ENCODE data around the gene PHF12. TPM values are rescaled to one million over a fixed set of nuclear protein-coding genes. Genes with fewer than 3 reads are reported as not detected.

The PHF12 gene
- total and polyA plus RNA-seq, 2 of the 13 experiments (the other 11 are each of a cell fraction or from before 2014, with no cell fraction given): 9.8 to 17.1 TPM

DNA sequence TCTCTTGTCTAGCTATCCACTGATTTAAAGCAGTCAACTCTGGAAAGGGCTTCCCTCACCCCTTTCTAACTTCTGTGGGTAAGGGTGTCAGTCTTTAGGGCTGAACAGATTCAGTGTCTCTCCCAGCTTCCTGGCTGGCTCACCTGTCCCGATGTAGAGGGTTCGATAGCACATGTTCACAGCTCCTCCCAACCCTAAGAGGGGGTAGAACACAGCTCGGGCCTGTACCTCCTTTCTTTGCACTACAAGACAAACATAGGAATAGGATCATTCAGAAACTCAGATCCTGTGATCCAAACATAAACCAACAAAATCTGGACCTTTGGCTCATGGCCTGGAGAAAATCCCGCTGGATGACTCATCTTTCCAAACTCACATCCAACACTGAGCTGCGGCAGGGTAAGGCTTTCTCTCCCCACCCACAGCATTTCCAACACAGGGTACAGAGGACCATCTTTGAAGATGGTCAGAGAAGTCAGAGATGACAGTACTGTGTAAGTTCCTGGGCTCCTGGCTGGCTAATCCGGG lies 42.6 kb downstream of the PHF12 start (continued):
- TF ChIP-seq, protein P1, sequence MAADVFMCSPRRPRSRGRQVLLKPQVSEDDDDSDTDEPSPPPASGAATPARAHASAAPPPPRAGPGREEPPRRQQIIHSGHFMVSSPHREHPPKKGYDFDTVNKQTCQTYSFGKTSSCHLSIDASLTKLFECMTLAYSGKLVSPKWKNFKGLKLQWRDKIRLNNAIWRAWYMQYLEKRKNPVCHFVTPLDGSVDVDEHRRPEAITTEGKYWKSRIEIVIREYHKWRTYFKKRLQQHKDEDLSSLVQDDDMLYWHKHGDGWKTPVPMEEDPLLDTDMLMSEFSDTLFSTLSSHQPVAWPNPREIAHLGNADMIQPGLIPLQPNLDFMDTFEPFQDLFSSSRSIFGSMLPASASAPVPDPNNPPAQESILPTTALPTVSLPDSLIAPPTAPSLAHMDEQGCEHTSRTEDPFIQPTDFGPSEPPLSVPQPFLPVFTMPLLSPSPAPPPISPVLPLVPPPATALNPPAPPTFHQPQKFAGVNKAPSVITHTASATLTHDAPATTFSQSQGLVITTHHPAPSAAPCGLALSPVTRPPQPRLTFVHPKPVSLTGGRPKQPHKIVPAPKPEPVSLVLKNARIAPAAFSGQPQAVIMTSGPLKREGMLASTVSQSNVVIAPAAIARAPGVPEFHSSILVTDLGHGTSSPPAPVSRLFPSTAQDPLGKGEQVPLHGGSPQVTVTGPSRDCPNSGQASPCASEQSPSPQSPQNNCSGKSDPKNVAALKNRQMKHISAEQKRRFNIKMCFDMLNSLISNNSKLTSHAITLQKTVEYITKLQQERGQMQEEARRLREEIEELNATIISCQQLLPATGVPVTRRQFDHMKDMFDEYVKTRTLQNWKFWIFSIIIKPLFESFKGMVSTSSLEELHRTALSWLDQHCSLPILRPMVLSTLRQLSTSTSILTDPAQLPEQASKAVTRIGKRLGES (CRISPR knock-in tag; IDR thresholded peaks at IDR 0.05; ENCODE audit: borderline replicate concordance): no peak
- TF ChIP-seq, protein P2, sequence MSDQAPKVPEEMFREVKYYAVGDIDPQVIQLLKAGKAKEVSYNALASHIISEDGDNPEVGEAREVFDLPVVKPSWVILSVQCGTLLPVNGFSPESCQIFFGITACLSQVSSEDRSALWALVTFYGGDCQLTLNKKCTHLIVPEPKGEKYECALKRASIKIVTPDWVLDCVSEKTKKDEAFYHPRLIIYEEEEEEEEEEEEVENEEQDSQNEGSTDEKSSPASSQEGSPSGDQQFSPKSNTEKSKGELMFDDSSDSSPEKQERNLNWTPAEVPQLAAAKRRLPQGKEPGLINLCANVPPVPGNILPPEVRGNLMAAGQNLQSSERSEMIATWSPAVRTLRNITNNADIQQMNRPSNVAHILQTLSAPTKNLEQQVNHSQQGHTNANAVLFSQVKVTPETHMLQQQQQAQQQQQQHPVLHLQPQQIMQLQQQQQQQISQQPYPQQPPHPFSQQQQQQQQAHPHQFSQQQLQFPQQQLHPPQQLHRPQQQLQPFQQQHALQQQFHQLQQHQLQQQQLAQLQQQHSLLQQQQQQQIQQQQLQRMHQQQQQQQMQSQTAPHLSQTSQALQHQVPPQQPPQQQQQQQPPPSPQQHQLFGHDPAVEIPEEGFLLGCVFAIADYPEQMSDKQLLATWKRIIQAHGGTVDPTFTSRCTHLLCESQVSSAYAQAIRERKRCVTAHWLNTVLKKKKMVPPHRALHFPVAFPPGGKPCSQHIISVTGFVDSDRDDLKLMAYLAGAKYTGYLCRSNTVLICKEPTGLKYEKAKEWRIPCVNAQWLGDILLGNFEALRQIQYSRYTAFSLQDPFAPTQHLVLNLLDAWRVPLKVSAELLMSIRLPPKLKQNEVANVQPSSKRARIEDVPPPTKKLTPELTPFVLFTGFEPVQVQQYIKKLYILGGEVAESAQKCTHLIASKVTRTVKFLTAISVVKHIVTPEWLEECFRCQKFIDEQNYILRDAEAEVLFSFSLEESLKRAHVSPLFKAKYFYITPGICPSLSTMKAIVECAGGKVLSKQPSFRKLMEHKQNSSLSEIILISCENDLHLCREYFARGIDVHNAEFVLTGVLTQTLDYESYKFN (CRISPR knock-in tag; conservative IDR thresholded peaks at IDR 0.05): peak; percentile 45
- TF ChIP-seq ADNP (CRISPR knock-in tag; IDR thresholded peaks at IDR 0.05) (no peak), HNRNPLL (IDR thresholded peaks at IDR 0.05; ENCODE audit: low read depth, low read length, poor library complexity, severe bottlenecking) (no peak), KMT2B (CRISPR knock-in tag; IDR thresholded peaks at IDR 0.05) (no peak), ZNF879 (CRISPR knock-in tag; IDR thresholded peaks at IDR 0.05) (no peak), SP5 (CRISPR knock-in tag; IDR thresholded peaks at IDR 0.05; ENCODE audit: borderline replicate concordance, low read depth) (0 out of 2 replicates have a peak, but pooled peaks have one; percentile 18), NONO (IDR thresholded peaks at IDR 0.05) (no peak), NONO (CRISPR knock-in tag; conservative IDR thresholded peaks at IDR 0.05) (no peak), SATB2 (CRISPR knock-in tag; IDR thresholded peaks at IDR 0.05) (no peak), MAFF (IDR thresholded peaks at IDR 0.05; ENCODE audit: low read depth, low read length) (no peak), GFI1 (CRISPR knock-in tag; IDR thresholded peaks at IDR 0.05; ENCODE audit: borderline replicate concordance) (peak; percentile 90), SOX5 (CRISPR knock-in tag; IDR thresholded peaks at IDR 0.05; ENCODE audit: borderline replicate concordance) (peak; percentile 45; the same call in 1 of the 2 replicates), RXRB (CRISPR knock-in tag; IDR thresholded peaks at IDR 0.05; ENCODE audit: borderline replicate concordance) (no peak)
- TF ChIP-seq, protein P3, sequence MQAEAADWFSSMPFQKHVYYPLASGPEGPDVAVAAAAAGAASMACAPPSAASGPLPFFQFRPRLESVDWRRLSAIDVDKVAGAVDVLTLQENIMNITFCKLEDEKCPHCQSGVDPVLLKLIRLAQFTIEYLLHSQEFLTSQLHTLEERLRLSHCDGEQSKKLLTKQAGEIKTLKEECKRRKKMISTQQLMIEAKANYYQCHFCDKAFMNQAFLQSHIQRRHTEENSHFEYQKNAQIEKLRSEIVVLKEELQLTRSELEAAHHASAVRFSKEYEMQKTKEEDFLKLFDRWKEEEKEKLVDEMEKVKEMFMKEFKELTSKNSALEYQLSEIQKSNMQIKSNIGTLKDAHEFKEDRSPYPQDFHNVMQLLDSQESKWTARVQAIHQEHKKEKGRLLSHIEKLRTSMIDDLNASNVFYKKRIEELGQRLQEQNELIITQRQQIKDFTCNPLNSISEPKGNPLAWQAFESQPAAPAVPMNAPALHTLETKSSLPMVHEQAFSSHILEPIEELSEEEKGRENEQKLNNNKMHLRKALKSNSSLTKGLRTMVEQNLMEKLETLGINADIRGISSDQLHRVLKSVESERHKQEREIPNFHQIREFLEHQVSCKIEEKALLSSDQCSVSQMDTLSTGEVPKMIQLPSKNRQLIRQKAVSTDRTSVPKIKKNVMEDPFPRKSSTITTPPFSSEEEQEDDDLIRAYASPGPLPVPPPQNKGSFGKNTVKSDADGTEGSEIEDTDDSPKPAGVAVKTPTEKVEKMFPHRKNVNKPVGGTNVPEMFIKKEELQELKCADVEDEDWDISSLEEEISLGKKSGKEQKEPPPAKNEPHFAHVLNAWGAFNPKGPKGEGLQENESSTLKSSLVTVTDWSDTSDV (CRISPR knock-in tag; IDR thresholded peaks at IDR 0.05): no peak
- TF ChIP-seq, protein P4, sequence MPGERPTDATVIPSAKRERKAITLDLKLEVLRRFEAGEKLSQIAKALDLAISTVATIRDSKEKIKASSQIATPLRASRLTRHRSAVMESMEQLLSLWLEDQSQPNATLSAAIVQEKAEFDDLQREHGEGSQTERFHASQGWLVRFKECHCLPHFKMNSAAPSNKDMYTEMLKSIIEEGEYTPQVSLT (CRISPR knock-in tag; IDR thresholded peaks at IDR 0.05; ENCODE audit: borderline replicate concordance, low read depth): no peak
- TF ChIP-seq, protein P5, sequence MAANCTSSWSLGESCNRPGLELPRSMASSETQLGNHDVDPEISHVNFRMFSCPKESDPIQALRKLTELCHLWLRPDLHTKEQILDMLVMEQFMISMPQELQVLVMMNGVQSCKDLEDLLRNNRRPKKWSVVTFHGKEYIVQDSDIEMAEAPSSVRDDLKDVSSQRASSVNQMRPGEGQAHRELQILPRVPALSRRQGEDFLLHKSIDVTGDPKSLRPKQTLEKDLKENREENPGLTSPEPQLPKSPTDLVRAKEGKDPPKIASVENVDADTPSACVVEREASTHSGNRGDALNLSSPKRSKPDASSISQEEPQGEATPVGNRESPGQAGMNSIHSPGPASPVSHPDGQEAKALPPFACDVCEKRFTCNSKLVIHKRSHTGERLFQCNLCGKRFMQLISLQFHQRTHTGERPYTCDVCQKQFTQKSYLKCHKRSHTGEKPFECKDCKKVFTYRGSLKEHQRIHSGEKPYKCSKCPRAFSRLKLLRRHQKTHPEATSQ (CRISPR knock-in tag; IDR thresholded peaks at IDR 0.05; ENCODE audit: borderline replicate concordance): no peak
